Tibial nerve (tissue), 4 donors: ENCODE measurements around the gene IL17B. TPM values are rescaled to one million over a fixed set of nuclear protein-coding genes. Genes with fewer than 3 reads are reported as not detected.
"Not testable (repeated sequence)": the region's sequence is repeated elsewhere in the genome, so short reads cannot be mapped to it uniquely, and the experiment has no call there.

Experiments used
- DNase-seq, 2 donors: peaks; one replicate each; pipeline ENCODE4 v3.0.0-alpha.2; 2019; ENCODE audit warnings: low spot score in 2 of 2
- H3K27ac ChIP-seq, 4 donors: fragments of 200-600 bp; sonication (generic) in 3 of 4; one replicate each; pipeline ENCODE4 v1.5.1; 2017 to 2019; ENCODE audit warnings: mild to moderate bottlenecking in 1 of 4
- H3K27me3 ChIP-seq, 2 donors: fragments of 200-600 bp; sonication (generic) in 1 of 2; one replicate each; pipeline versions ENCODE4 v1.5.1 to v1.6.0; 2017 to 2019
- H3K36me3 ChIP-seq, 3 donors: fragments of 200-600 bp; sonication (generic); one replicate each; pipeline ENCODE4 v1.5.1; 2018 to 2019
- H3K4me1 ChIP-seq, 4 donors: fragments of 200-600 bp; sonication (generic) in 3 of 4; one replicate each; pipeline ENCODE4 v1.5.1; 2017 to 2019
- H3K4me3 ChIP-seq, 4 donors: fragments of 200-600 bp; sonication (generic) in 3 of 4; one replicate each; pipeline ENCODE4 v1.5.1; 2017 to 2019; ENCODE audit warnings: mild to moderate bottlenecking in 1 of 4, moderate library complexity in 1 of 4
- H3K9me3 ChIP-seq, 4 donors: fragments of 200-600 bp; sonication (generic) in 3 of 4; one replicate each; pipeline ENCODE4 v1.5.1; 2017 to 2019
- CTCF ChIP-seq, 5 experiments: fragments of 200-600 bp in 3 of 5; fragments of 450-650 bp in 2 of 5; sonication (generic) in 3 of 5; IDR thresholded peaks; one replicate each; pipeline ENCODE4 v1.5.1; 2016 to 2019; ENCODE audit warnings: antibody characterized with exemption in 5 of 5, mild to moderate bottlenecking in 3 of 5, moderate library complexity in 2 of 5
- EP300 ChIP-seq, 2 donors: sonication (generic); formaldehyde crosslinking; IDR thresholded peaks; one replicate each; pipeline ENCODE4 v1.6.1; 2017; ENCODE audit warnings: antibody characterized with exemption in 2 of 2, mild to moderate bottlenecking in 1 of 2
- POLR2A ChIP-seq, 2 donors: fragments of 450-650 bp; IDR thresholded peaks; one replicate each; pipeline ENCODE4 v1.6.1; 2017; ENCODE audit warnings: antibody characterized with exemption in 2 of 2, mild to moderate bottlenecking in 2 of 2, moderate library complexity in 2 of 2
- WGBS, 2 donors: methylation state at CpG; one replicate each; pipeline ENCODE4 v1.1.5; 2018; 5-methylcytosine and 5-hydroxymethylcytosine counted together
- total RNA-seq, 4 donors: library from RNA; depleted of rRNA; stranded (reverse); fragments of >200 nt; gene quantifications; one replicate each; pipeline ENCODE4 v1.1.0, GENCODE V29; 2016

IL17B gene
- total RNA-seq, 4 donors from 2014 or later, result 22.8 to 109 (median 80.7) TPM

- H3K9me3 ChIP-seq, result no peaks in the 10 kb centered on the region
- TF ChIP-seq CTCF (IDR thresholded peaks at IDR 0.05) (no peak), POLR2A (IDR thresholded peaks at IDR 0.05) (no peak), EP300 (IDR thresholded peaks at IDR 0.05) (no peak)
- DNase-seq, result no peak
- H3K27me3 ChIP-seq, result no peaks in the 10 kb centered on the region
- no peaks in the 10 kb centered on the region for H3K36me3 ChIP-seq
- H3K4me3 ChIP-seq, result no peak overlapping the region
- H3K4me1 ChIP-seq, result peaks cover 0 to 14% (median 0%) of the 10 kb centered on the region in 4 donors
- WGBS, 2 donors, result 92 to 94% methylated on average over 3 of the region's 3 CpGs
- H3K27ac ChIP-seq, result no peak overlapping the region
These were observed 23.2 kb upstream of the IL17B start for GRCh38 chr5:149402291-149402690.

- DNase-seq, result no peak
- 92 to 98% methylated on average over 2 of the region's 2 CpGs for WGBS, 2 donors
- no peaks in the 10 kb centered on the region for H3K27me3 ChIP-seq
- H3K9me3 ChIP-seq, result no peaks in the 10 kb centered on the region
- no peak overlapping the region for H3K27ac ChIP-seq
- H3K36me3 ChIP-seq, result no peaks in the 10 kb centered on the region
- H3K4me1 ChIP-seq, result peaks cover 0 to 11% (median 0%) of the 10 kb centered on the region in 4 donors
- H3K4me3 ChIP-seq, result no peak overlapping the region
- TF ChIP-seq CTCF (IDR thresholded peaks at IDR 0.05) (no peak), POLR2A (IDR thresholded peaks at IDR 0.05) (no peak), EP300 (IDR thresholded peaks at IDR 0.05) (no peak)
These were observed 22.0 kb upstream of the IL17B start for GRCh38 chr5:149401051-149401450.

GRCh38 chr5:149400304-149400703, 21.2 kb upstream of the IL17B start:
- no peak for DNase-seq
- TF ChIP-seq CTCF (IDR thresholded peaks at IDR 0.05) (no peak), EP300 (IDR thresholded peaks at IDR 0.05) (no peak), POLR2A (IDR thresholded peaks at IDR 0.05) (no peak)
- H3K4me1 ChIP-seq, result peaks cover 0 to 4% (median 0%) of the 10 kb centered on the region in 4 donors
- peak overlapping the region in 1 of 4 donors; percentile 5 for H3K27ac ChIP-seq
- no peaks in the 10 kb centered on the region for H3K36me3 ChIP-seq
- H3K27me3 ChIP-seq, result no peaks in the 10 kb centered on the region
- no peaks in the 10 kb centered on the region for H3K9me3 ChIP-seq
- H3K4me3 ChIP-seq, result no peak overlapping the region
- 49 to 51% methylated on average over 6 of the region's 6 CpGs for WGBS, 2 donors

- TF ChIP-seq POLR2A (IDR thresholded peaks at IDR 0.05), result no peak
- no peak for TF ChIP-seq CTCF (IDR thresholded peaks at IDR 0.05)
- no peak for TF ChIP-seq EP300 (IDR thresholded peaks at IDR 0.05)
- no peak overlapping the region for H3K4me3 ChIP-seq
- H3K27ac ChIP-seq, result peak overlapping the region in 1 of 4 donors; percentile 5
- H3K27me3 ChIP-seq, result no peaks in the 10 kb centered on the region
- no peaks in the 10 kb centered on the region for H3K4me1 ChIP-seq
- DNase-seq, result no peak
- H3K36me3 ChIP-seq, result no peaks in the 10 kb centered on the region
- no peaks in the 10 kb centered on the region for H3K9me3 ChIP-seq
These were observed 20.7 kb upstream of the IL17B start for GRCh38 chr5:149399775-149400174.

- 82 to 88% methylated on average over 7 of the region's 7 CpGs for whole genome bisulfite sequencing, 2 donors
- not testable (repeated sequence) for H3K9me3 ChIP-seq, H3K27me3 ChIP-seq, DNase-seq, H3K36me3 ChIP-seq, H3K4me1 ChIP-seq, H3K27ac ChIP-seq, H3K4me3 ChIP-seq
These were observed 19.7 kb upstream of the IL17B start for GRCh38 chr5:149398747-149399266.

GRCh38 chr5:149397530-149397929, 18.4 kb upstream of the IL17B start:
- no peaks in the 10 kb centered on the region for H3K36me3 ChIP-seq
- no peak for DNase-seq
- 85 to 91% methylated on average over 6 of the region's 6 CpGs for WGBS, 2 donors

GRCh38 chr5:149394996-149395395, 15.9 kb upstream of the IL17B start:
- H3K27me3 ChIP-seq, H3K9me3 ChIP-seq, H3K4me3 ChIP-seq, DNase-seq, H3K27ac ChIP-seq, H3K4me1 ChIP-seq, H3K36me3 ChIP-seq: not testable (repeated sequence)

More at GRCh38 chr5:149397530-149397929, 18.4 kb upstream of the IL17B start:
- Histone ChIP-seq H3K4me1 (no peaks in the 10 kb centered on the region), H3K4me3 (no peak overlapping the region), H3K9me3 (no peaks in the 10 kb centered on the region), H3K27ac (no peak overlapping the region), H3K27me3 (no peaks in the 10 kb centered on the region)
- no peak for TF ChIP-seq POLR2A (IDR thresholded peaks at IDR 0.05)
- TF ChIP-seq EP300 (IDR thresholded peaks at IDR 0.05), result peak in 1 of 2 donors; percentile 35
